Measurements from ENCODE around the gene GIGYF1. TPM values are rescaled to one million over a fixed set of nuclear protein-coding genes. Genes with fewer than 3 reads are reported as not detected.
A peak's percentile ranks its signal among the peaks of the same experiment; 100 is the strongest.

Gene GIGYF1
- total RNA-seq, 1 experiment from 2014 or later, result 12.2 TPM

GRCh38 chr7:100685049-100685605 lies 8.9 kb downstream of the GIGYF1 start:
- DNase-seq (ENCODE audit: low read depth), result no peak

DNA sequence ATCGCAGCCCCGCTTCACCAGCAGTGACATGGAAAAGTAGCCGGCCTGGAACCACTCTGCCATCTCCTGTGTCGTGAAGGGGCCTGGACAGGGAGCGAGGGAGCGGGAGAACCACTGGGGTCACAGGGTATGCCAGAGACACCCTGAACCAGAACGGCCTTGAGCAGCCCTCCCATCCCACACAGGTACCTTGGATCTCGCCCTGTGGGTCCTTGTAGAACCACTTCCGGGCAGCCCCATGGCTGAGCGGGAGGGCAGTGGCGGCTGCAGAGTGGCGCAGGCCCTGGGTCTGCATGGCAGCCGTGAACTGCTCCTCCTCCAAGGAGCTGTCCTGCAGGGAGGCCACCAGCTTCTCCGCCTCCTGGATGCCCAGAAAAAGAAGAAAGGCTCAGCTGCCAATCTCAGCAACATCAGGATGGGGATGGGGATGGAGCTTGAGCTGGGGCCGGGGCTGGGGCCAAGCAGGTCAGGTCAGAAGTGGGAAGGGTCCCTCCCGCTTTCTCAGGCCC lies 9.5 kb downstream of the GIGYF1 start:
- DNase-seq (ENCODE audit: low read depth), result no peak

- DNase-seq (ENCODE audit: low read depth), result no peak
Observed at GRCh38 chr7:100683659-100684533, 10.2 kb downstream of the GIGYF1 start.

GRCh38 chr7:100682991-100683658 lies 10.9 kb downstream of the GIGYF1 start:
- no peak for DNase-seq (ENCODE audit: low read depth)

GRCh38 chr7:100682228-100682741 lies 11.8 kb downstream of the GIGYF1 start:
- peak; percentile 72 for DNase-seq (ENCODE audit: low read depth)

DNA sequence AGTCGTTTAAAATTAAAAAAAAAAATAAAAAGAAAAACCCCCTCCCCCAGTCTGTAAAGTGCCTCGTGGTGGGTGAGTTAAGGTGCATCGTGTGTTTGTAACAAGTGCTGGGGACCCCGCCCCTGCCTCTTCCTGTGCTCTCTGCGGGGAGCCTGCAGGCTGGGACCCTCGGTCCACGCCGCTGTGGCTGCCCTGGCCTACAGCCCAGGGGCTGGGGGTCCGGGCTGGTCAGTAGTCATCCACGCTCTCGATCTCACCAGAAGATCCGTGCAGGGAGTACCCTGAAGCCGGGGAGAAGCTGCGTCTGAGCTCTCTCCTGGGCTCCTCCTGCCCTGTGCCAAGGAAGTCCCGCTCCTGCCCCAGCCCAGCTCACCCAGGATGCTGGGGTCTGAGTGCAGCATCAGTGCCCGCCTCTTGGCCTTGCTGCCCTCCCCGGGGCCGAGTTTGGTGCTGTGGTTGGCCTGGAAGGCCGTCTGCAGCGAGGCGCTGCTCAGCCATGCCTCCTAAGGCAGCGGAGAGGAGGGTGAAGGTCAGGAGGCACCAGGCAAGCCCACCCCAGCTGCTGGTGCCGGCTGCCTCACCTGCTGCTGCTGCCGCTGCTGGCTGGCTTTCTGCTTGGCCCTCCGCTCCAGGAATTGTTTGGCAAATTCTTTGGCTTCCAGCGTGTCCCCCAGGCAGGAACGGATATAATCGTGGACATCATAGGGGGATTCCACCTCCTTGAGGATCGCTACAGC lies 12.4 kb downstream of the GIGYF1 start:
- DNase-seq (ENCODE audit: low read depth), result no peak

DNA sequence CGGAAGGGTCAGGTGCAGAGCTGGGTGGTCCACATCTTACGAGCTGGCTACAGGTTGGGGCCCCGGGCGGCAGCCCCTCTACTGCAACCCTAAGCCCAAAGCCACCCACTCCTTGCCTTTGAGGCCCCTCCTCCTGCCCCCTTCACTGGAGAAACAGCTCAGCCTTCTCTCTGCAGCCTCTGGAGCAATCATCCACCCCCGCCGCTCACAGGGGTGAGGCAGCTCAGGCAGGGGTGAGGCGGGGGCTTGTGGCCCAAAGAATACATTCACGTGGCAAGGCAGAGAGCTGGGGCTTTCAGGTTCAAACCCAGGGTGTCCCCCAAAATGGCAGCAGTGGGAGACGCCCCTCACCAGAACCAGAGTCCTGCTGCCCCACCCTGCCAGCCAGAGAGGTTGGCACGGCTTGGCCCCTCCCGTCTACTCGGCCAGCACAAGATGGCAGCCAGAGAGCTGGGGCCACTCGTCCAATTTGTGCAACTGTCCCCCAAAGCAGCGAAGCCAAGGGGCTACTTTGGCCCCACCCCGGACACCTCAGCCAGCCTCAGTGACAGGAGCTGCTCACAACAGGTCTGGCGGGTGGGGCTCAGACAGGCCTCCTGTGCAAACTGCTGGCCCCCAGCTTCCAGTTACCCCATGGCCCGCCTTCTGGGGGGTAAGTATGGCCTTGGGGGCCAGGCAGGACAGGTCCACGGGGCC lies 13.3 kb downstream of the GIGYF1 start:
- DNase-seq (ENCODE audit: low read depth), result no peak

DNA sequence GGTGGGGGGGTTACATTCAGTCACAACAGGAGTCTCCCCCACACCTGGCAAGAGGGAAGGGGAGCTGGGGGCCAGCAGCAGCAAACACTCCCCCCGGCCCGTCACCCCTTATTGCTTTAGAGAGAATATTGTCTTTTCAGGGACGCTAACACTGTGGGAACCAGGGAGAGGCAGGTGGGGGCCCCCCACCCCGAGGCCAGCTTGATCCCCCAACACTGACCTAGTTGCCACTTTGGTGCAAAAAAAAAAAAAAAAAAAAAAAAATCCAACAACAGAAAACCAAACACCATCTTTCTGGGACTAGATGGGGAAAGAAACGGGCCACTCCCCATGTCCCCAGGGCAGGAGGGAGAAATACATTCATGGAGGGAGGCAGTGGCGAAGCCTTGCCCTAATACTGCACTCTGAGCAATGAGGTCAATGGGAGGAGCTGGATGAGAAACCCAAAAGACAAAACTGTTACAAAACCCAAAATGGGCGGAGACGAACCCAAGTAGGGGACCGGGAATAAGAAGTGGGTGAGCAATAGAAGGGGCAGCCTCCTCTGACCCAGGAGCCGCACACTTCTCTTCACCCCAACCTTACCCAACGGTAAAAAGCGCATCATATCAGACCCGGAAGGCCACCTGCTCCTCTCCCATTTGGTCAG lies 14.0 kb downstream of the GIGYF1 start:
- peak; percentile 53 for DNase-seq (ENCODE audit: low read depth)

DNA sequence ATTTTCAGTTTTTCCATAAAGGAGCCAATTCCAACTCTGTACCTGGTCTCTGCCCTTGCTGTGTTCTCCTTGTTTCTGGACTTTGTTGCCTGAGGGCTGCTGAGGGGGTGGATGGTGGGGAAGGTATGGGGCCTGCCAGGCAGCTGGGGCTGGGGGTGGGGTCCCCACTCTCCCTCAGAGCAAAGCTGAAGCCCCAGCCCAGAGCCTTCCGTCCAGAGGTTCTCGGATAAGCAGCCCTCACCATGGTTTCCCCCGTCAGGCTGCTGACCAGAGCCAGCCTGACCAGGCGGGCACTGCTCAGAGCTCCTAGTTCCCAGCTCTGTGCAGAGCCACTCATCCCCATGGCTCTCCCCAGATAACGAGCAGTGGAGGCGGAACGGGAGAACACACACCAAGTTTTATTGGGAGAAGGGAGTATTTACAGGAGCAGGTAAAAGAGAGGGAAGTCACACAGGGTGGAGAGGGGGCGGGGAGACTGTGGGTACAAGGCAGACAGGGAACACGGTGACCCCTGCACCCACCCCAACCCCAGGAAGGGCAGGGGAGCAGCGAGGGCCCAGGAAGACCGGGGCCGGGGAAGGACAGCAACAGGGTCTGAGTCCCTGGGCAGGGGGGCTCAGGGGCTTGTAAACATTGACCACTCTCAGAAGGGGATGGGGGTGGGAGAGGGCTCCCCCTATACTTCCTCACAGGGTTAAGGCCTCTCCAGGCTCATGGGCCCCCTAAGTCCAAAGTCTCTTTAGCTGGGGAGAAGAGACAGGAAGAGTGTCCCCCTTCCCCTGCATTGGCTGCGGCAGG lies 14.7 kb downstream of the GIGYF1 start:
- DNase-seq (ENCODE audit: low read depth), result no peak

DNA sequence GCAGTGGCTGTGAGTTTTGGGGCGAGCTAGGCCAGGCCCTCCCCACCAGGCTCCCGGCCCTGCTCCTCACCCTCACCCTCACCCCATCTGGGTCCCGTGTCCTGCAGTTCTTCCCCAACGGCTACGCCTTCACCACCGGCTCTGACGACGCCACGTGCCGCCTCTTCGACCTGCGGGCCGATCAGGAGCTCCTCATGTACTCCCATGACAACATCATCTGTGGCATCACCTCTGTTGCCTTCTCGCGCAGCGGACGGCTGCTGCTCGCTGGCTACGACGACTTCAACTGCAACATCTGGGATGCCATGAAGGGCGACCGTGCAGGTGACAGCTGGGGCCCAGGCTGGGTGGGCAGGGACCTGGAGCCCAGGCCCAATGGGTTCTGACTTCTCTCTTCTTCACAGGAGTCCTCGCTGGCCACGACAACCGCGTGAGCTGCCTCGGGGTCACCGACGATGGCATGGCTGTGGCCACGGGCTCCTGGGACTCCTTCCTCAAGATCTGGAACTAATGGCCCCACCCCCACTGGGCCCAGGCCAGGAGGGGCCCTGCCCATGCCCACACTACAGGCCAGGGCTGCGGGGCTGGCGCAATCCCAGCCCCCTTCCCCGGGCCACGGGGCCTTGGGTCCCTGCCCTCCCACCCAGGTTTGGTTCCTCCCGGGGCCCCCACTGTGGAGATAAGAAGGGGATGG lies 15.6 kb downstream of the GIGYF1 start:
- DNase-seq (ENCODE audit: low read depth), result no peak

GRCh38 chr7:100677308-100678267 lies 16.5 kb downstream of the GIGYF1 start:
- no peak for DNase-seq (ENCODE audit: low read depth)

- DNase-seq (ENCODE audit: low read depth), result no peak
Observed at GRCh38 chr7:100676501-100677306, 17.3 kb downstream of the GIGYF1 start.

GRCh38 chr7:100675581-100676350 lies 18.3 kb downstream of the GIGYF1 start:
- no peak for DNase-seq (ENCODE audit: low read depth)

DNA sequence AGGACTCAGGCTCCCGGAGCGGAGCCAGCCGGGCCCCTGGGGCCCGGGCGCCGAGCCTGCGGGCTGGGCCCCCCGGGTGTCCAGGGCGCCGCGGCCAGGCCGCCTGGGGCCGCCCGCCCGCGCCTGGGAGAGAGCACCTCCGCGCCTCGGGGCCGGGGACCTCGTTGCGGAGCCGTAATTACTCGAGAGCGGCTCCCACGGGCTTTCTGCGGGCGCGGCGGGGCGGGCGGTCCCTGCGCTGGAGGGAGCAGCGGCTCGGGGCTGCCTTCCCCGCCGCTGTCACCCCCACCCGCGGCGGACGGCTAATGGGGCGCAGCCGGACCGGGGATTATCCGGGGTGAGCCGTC lies 19.0 kb downstream of the GIGYF1 start:
- no peak for DNase-seq (ENCODE audit: low read depth)

GRCh38 chr7:100674411-100675104 lies 19.5 kb downstream of the GIGYF1 start:
- no peak for DNase-seq (ENCODE audit: low read depth)

GRCh38 chr7:100673942-100674410 lies 20.1 kb downstream of the GIGYF1 start:
- DNase-seq (ENCODE audit: low read depth), result peak; percentile 51

Measured in M059J (cell line).